ENCODE measurements around the gene ECM1.

ECM1 gene

GRCh38 chr1:150528196-150528595 is 20.3 kb downstream of the ECM1 start:
- no peaks in the 10 kb centered on the region for H4K20me1 ChIP-seq (ENCODE audit: insufficient read depth, low read length)
- H2AFZ ChIP-seq (ENCODE audit: low read depth, low read length) = no peak overlapping the region
- H3K27me3 ChIP-seq (ENCODE audit: low read depth, low read length) = no peaks in the 10 kb centered on the region
- peaks cover 9% of the 10 kb centered on the region; the same call in 1 of the 2 replicates for H3K4me1 ChIP-seq (ENCODE audit: low read length)
- no peaks in the 10 kb centered on the region for H3K36me3 ChIP-seq (replicated peaks; ENCODE audit: low read depth, low read length)
- H3K9ac ChIP-seq (ENCODE audit: low read length) = no peak overlapping the region
- TF ChIP-seq CTCF (IDR thresholded peaks at IDR 0.05; ENCODE audit: low read depth, low read length) (no peak), EZH2phosphoT487 (IDR thresholded peaks at IDR 0.05; ENCODE audit: low read depth) (no peak)
- no peak overlapping the region for H3K27ac ChIP-seq (ENCODE audit: low read length)
- no peaks in the 10 kb centered on the region for H3K9me3 ChIP-seq (ENCODE audit: insufficient read depth, low read length)
- no peaks in the 10 kb centered on the region for H3K79me2 ChIP-seq (ENCODE audit: low read length)
- H3K4me2 ChIP-seq (ENCODE audit: low read length) = no peak overlapping the region
- no peak overlapping the region for H3K4me3 ChIP-seq (ENCODE audit: low read length)

GRCh38 chr1:150529017-150529416 is 21.1 kb downstream of the ECM1 start:
- Histone ChIP-seq H3K4me3 (ENCODE audit: low read length) (no peak overlapping the region), H3K4me2 (ENCODE audit: low read length) (no peak overlapping the region), H3K27ac (ENCODE audit: low read length) (no peak overlapping the region), H3K9me3 (ENCODE audit: insufficient read depth, low read length) (no peaks in the 10 kb centered on the region), H3K27me3 (ENCODE audit: low read depth, low read length) (no peaks in the 10 kb centered on the region), H3K4me1 (ENCODE audit: low read length) (peaks cover 9% of the 10 kb centered on the region; the same call in 1 of the 2 replicates), H2AFZ (ENCODE audit: low read depth, low read length) (peak overlapping the region; percentile 35; the same call in 1 of the 2 replicates), H3K36me3 (replicated peaks; ENCODE audit: low read depth, low read length) (no peaks in the 10 kb centered on the region), H3K9ac (ENCODE audit: low read length) (no peak overlapping the region), H4K20me1 (ENCODE audit: insufficient read depth, low read length) (no peaks in the 10 kb centered on the region), H3K79me2 (ENCODE audit: low read length) (no peaks in the 10 kb centered on the region)
- TF ChIP-seq EZH2phosphoT487 (IDR thresholded peaks at IDR 0.05; ENCODE audit: low read depth) (no peak), CTCF (IDR thresholded peaks at IDR 0.05; ENCODE audit: low read depth, low read length) (no peak)

GRCh38 chr1:150530491-150531159 is 22.7 kb downstream of the ECM1 start:
- no peaks in the 10 kb centered on the region for H4K20me1 ChIP-seq (ENCODE audit: insufficient read depth, low read length)
- no peak overlapping the region for H2AFZ ChIP-seq (ENCODE audit: low read depth, low read length)
- H3K27ac ChIP-seq (ENCODE audit: low read length) = no peak overlapping the region
- H3K27me3 ChIP-seq (ENCODE audit: low read depth, low read length) = no peaks in the 10 kb centered on the region
- no peaks in the 10 kb centered on the region for H3K79me2 ChIP-seq (ENCODE audit: low read length)
- no peaks in the 10 kb centered on the region for H3K9me3 ChIP-seq (ENCODE audit: insufficient read depth, low read length)
- H3K4me2 ChIP-seq (ENCODE audit: low read length) = no peak overlapping the region
- no peak for TF ChIP-seq CTCF (IDR thresholded peaks at IDR 0.05; ENCODE audit: low read depth, low read length)
- TF ChIP-seq EZH2phosphoT487 (IDR thresholded peaks at IDR 0.05; ENCODE audit: low read depth) = no peak
- H3K36me3 ChIP-seq (replicated peaks; ENCODE audit: low read depth, low read length) = no peaks in the 10 kb centered on the region
- no peak overlapping the region for H3K4me3 ChIP-seq (ENCODE audit: low read length)
- H3K4me1 ChIP-seq (ENCODE audit: low read length) = peaks cover 9% of the 10 kb centered on the region; the same call in 1 of the 2 replicates
- H3K9ac ChIP-seq (ENCODE audit: low read length) = no peak overlapping the region

- Histone ChIP-seq H2AFZ (ENCODE audit: low read depth, low read length) (no peak overlapping the region), H3K4me3 (ENCODE audit: low read length) (no peak overlapping the region), H3K27me3 (ENCODE audit: low read depth, low read length) (no peaks in the 10 kb centered on the region), H3K9me3 (ENCODE audit: insufficient read depth, low read length) (no peaks in the 10 kb centered on the region), H3K4me2 (ENCODE audit: low read length) (no peak overlapping the region), H3K36me3 (replicated peaks; ENCODE audit: low read depth, low read length) (no peaks in the 10 kb centered on the region), H3K27ac (ENCODE audit: low read length) (no peak overlapping the region), H4K20me1 (ENCODE audit: insufficient read depth, low read length) (no peaks in the 10 kb centered on the region), H3K79me2 (ENCODE audit: low read length) (no peaks in the 10 kb centered on the region), H3K4me1 (ENCODE audit: low read length) (peaks cover 9% of the 10 kb centered on the region; the same call in 1 of the 2 replicates), H3K9ac (ENCODE audit: low read length) (no peak overlapping the region)
- TF ChIP-seq CTCF (IDR thresholded peaks at IDR 0.05; ENCODE audit: low read depth, low read length) = 0 out of 2 replicates have a peak, but pooled peaks have one; percentile 23
- TF ChIP-seq EZH2phosphoT487 (IDR thresholded peaks at IDR 0.05; ENCODE audit: low read depth) = no peak
These were observed 25.0 kb downstream of the ECM1 start for GRCh38 chr1:150532860-150533259.

Measured in OCI-LY3 (cell line).